Activated T-cell treated with anti-CD3 and anti-CD28 coated beads, Interleukin-2, amount 50 U/mL, for 72 hours (primary cell): ENCODE results near the gene DLG2. TPM values are rescaled to one million over a fixed set of nuclear protein-coding genes. Genes with fewer than 3 reads are reported as not detected.
"Not testable (repeated sequence)": the region's sequence is repeated elsewhere in the genome, so short reads cannot be mapped to it uniquely, and the experiment has no call there.

Source experiments
- ATAC-seq, 2 donors: fragments of 150-1000 bp; cut with Tn5 transposase; replicated peaks in 1 of 2; 2 replicates each; pipeline ENCODE4 v1.10.0; 2021; ENCODE audit warnings: moderate library complexity in 2 of 2, mild to moderate bottlenecking in 1 of 2
- DNase-seq, 2 donors: peaks; one replicate each; pipeline ENCODE4 v3.0.0; 2021 to 2022; ENCODE audit warnings: mixed read lengths in 1 of 2
- H3K27ac Mint-ChIP-seq: one replicate; pipeline ENCODE4 v1.8.0; 2022; ENCODE audit warnings: mild to moderate bottlenecking, moderate library complexity, mixed read lengths
- H3K27me3 Mint-ChIP-seq: one replicate; pipeline ENCODE4 v1.8.0; 2022; ENCODE audit warnings: low read depth, mixed read lengths
- H3K36me3 Mint-ChIP-seq, 2 donors: one replicate each; pipeline ENCODE4 v1.8.0; 2022; ENCODE audit warnings: mixed read lengths in 2 of 2, mild to moderate bottlenecking in 1 of 2; ENCODE audit not compliant: insufficient read depth in 2 of 2
- H3K4me1 Mint-ChIP-seq: one replicate; pipeline ENCODE4 v1.8.0; 2022; ENCODE audit warnings: low read depth, mixed read lengths
- H3K4me3 Mint-ChIP-seq, 2 donors: one replicate each; pipeline ENCODE4 v1.8.0; 2022; ENCODE audit warnings: mild to moderate bottlenecking in 2 of 2, mixed read lengths in 2 of 2, moderate library complexity in 2 of 2
- H3K9me3 Mint-ChIP-seq, 2 donors: one replicate each; pipeline ENCODE4 v1.8.0; 2022; ENCODE audit warnings: mixed read lengths in 2 of 2
- total RNA-seq, 2 donors: library from RNA; stranded (reverse); gene quantifications; one replicate each; pipeline ENCODE4 v1.2.3, GENCODE V29; 2022

Gene DLG2
- total RNA-seq, 2 donors from 2014 or later: 4.1 to 5.3 TPM

DNA sequence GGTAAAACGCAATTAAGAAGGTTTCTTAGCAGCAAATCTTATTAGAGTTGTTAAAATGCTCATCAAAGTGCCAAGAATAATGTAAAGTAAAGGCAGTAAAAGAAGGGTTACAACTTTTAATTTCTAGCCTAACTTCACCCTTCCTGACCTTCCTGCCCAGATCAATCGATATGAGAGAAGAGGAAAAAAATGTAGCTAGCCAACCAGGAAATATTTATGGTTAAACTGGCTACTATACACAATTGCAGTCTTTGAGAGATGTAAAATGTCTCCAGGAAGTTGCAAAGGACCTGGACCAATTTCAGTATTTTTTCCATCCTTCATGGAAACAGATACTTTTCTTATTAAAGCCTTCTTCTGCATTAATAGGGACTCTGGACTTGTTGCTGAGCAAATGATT, 2199.2 kb downstream of the DLG2 start:
- DNase-seq (no peak), ATAC-seq (no peak)
- H3K4me1 Mint-ChIP-seq: no peaks in the 10 kb centered on the region
- H3K27ac Mint-ChIP-seq: no peak overlapping the region
- no peaks in the 10 kb centered on the region for H3K27me3 Mint-ChIP-seq
- no peak overlapping the region for H3K4me3 Mint-ChIP-seq
- peaks cover 0 to 2% of the 10 kb centered on the region in 2 donors for H3K9me3 Mint-ChIP-seq
- no peaks in the 10 kb centered on the region for H3K36me3 Mint-ChIP-seq

DNA sequence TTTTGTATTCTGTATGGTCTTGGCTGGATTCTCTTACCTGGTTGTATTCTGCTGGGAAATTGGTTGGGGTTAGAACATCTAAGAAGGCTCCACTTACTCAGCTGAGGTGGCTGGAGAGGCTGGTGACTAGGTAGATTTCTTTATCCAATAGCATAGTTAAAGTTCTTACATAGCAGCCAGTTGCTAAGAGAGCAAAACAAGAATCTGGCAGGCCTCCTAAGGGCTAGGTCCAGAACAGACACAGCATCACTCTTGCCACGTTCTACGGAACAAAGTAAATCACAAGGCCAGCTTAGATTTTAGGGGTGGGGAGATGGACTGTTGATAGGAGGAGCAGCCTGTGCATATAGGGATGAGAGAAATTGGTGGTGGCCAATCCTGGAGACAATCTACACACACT, 2199.6 kb downstream of the DLG2 start:
- Mint-ChIP-seq H3K27me3 (peaks cover 3% of the 10 kb centered on the region), H3K36me3 (peaks cover 3% of the 10 kb centered on the region in 2 donors), H3K27ac (no peak overlapping the region), H3K9me3 (peaks cover 3 to 4% of the 10 kb centered on the region in 2 donors), H3K4me3 (no peak overlapping the region), H3K4me1 (no peaks in the 10 kb centered on the region)
- DNase-seq: no peak
- ATAC-seq: no peak

- Mint-ChIP-seq H3K4me3 (no peak overlapping the region), H3K36me3 (peaks cover 5 to 7% of the 10 kb centered on the region in 2 donors), H3K27ac (no peak overlapping the region), H3K27me3 (peaks cover 6% of the 10 kb centered on the region), H3K9me3 (peaks cover 11 to 13% of the 10 kb centered on the region in 2 donors), H3K4me1 (no peaks in the 10 kb centered on the region)
- ATAC-seq (no peak), DNase-seq (no peak)
These were observed 2202.0 kb downstream of the DLG2 start for GRCh38 chr11:83425137-83425466.

DNA sequence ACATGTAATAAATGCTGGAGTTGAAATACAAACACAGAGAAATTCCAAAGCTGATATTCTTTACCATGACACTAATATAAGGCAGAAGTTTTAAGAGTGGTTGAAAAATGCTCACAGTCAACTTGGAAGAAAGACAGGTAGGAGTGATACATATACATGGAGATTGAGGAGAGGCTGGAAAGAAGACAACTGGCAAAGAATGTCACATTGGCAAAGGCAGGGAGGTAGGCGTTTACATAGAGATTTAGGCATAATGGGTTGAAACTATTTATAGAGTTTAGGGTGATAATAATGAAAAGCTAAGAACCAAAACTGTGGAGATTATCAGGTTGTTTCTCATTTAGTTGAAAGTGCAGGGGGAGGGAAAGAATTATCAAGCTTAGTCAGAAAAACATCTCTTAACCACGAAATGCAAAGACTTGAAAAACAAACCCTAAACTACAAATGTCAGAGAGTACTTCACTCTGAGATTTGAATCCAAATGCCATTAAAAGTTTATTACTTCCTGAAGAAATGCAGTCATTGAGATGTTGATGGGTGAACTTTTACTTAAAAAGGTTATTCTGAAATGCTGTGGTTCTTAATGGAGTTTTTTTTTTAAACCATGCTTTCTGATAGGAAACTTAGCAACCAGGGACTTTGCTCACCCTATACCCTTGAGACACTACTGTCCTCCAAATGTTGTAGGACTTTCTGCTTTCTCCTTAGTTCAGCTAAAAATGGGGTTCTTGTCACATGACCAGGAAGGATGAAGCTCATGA, 2202.6 kb downstream of the DLG2 start:
- DNase-seq: no peak
- Mint-ChIP-seq H3K27ac (no peak overlapping the region), H3K36me3 (peaks cover 5 to 7% of the 10 kb centered on the region in 2 donors), H3K4me1 (no peaks in the 10 kb centered on the region), H3K27me3 (peaks cover 6% of the 10 kb centered on the region), H3K4me3 (no peak overlapping the region), H3K9me3 (peaks cover 12 to 13% of the 10 kb centered on the region in 2 donors)
- no peak for ATAC-seq

DNA sequence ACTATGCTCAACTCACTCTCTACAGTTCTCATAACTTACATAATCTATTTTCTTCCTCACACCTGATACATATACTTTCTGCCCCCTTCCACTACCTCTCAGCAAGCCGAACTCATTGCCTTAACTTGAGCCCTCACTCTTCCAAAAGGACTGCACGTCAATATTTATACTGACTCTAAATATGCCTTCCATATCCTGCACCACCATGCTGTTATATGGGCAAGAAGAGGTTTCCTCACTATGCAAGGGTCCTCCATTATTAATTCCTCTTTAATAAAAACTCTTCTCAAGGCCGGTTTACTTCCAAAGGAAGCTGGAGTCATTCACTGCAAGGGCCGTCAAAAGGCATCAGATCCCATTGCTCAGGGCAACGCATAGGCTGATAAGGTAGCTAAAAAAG, 2204.5 kb downstream of the DLG2 start:
- H3K4me3 Mint-ChIP-seq, ATAC-seq, H3K27ac Mint-ChIP-seq, H3K27me3 Mint-ChIP-seq, DNase-seq, H3K36me3 Mint-ChIP-seq, H3K4me1 Mint-ChIP-seq: not testable (repeated sequence)
- H3K9me3 Mint-ChIP-seq: peaks cover 13 to 14% of the 10 kb centered on the region in 2 donors

GRCh38 chr11:83410605-83411565, 2216.3 kb downstream of the DLG2 start:
- Mint-ChIP-seq H3K27me3 (no peaks in the 10 kb centered on the region), H3K4me3 (no peak overlapping the region), H3K27ac (no peak overlapping the region), H3K4me1 (no peaks in the 10 kb centered on the region), H3K9me3 (peaks cover 2 to 4% of the 10 kb centered on the region in 2 donors), H3K36me3 (peaks cover 0 to 1% of the 10 kb centered on the region in 2 donors)
- no peak for ATAC-seq
- DNase-seq: no peak

DNA sequence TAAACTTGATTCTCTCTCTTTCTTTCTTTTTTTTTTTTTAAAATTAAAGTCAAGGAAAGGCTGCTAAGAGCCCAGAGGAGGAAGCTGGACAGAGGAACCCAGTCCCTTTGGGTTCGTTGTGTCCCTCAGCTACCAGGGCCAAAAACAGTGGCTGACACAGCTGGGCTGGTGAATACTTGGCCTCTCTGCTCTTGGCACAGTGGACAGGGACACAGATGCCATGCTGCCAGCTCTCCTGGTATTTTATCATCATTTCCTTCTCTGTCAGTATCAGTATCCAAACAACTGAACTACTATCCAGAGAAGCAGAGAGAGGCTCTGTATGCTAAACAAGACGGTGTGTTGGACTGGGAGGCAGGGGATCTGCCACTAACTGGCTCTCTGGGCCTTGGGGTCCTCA, 2217.3 kb downstream of the DLG2 start:
- Mint-ChIP-seq H3K4me1 (no peaks in the 10 kb centered on the region), H3K27me3 (no peaks in the 10 kb centered on the region), H3K4me3 (no peak overlapping the region), H3K27ac (no peak overlapping the region), H3K36me3 (no peaks in the 10 kb centered on the region), H3K9me3 (peaks cover 2 to 3% of the 10 kb centered on the region in 2 donors)
- no peak for ATAC-seq
- DNase-seq: no peak

DNA sequence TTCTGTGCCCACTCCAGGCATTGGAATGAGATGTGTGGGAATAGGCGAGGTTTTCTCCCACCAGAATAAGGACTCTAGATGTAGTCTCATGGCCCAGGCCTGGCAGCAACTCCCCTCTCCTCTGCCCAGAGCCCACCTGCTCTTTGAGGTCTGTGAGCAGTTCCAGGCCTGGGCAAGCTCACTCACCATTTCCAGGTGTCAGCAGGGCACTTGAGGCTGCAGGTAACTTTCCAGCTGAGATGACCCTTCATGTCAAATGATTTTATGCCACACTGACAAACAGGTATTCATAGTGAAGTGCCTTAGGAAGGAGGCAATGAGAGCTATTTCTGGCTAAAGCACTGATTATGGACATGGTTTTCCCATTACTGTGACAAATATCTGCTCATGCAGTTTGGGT, 2217.7 kb downstream of the DLG2 start:
- Mint-ChIP-seq H3K36me3 (no peaks in the 10 kb centered on the region), H3K9me3 (peaks cover 2% of the 10 kb centered on the region in 2 donors), H3K4me1 (no peaks in the 10 kb centered on the region), H3K27ac (no peak overlapping the region), H3K27me3 (no peaks in the 10 kb centered on the region), H3K4me3 (no peak overlapping the region)
- DNase-seq (no peak), ATAC-seq (no peak)

DNA sequence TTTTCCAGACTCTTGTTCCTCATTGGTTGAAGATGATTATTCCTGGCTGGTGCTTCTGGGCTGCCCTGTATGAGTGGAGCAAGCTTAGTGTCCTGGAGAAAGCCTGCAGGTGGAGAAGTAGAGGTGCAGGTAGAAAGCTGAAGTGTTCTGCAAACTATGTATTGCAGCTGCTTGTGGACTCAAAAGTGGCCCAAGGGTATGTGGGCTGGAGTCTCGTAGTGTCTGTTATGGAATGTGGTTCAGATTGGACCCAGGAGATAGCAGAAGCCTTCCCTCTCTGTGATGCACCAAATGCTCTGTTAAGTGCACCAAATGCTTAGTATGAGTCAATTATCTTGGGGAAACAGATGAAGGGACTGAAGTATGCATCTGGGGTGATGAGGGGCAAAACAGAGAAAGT, 2218.2 kb downstream of the DLG2 start:
- no peak overlapping the region for H3K27ac Mint-ChIP-seq

More for the DNA sequence above, 2218.2 kb downstream of the DLG2 start:
- DNase-seq (no peak), ATAC-seq (no peak)
- Mint-ChIP-seq H3K27me3 (no peaks in the 10 kb centered on the region), H3K9me3 (peaks cover 2% of the 10 kb centered on the region in 2 donors), H3K4me1 (no peaks in the 10 kb centered on the region), H3K36me3 (no peaks in the 10 kb centered on the region), H3K4me3 (no peak overlapping the region)

Other genes with a start within 250 kb of the DLG2 start
- gene TMEM126B, start 1.2 kb upstream of the DLG2 start, total RNA-seq: 10 to 100 TPM; 51.8 to 55.2 TPM
- 10 to 100 TPM; 38.6 to 42.5 TPM for gene TMEM126A, start 20.6 kb upstream of the DLG2 start, total RNA-seq
- 10 to 100 TPM; 52.9 to 56.0 TPM for gene CREBZF, start 37.8 kb upstream of the DLG2 start, total RNA-seq
- under 1 TPM; 0.22 to 0.90 TPM for gene CCDC89, start 58.9 kb upstream of the DLG2 start, total RNA-seq
- 10 to 100 TPM; 34.4 to 40.1 TPM for gene SYTL2, start 183.8 kb upstream of the DLG2 start, total RNA-seq
- gene CCDC83, start 228.0 kb upstream of the DLG2 start, total RNA-seq: not detected